HG03135 (cell line): ENCODE data around the gene HECW1.
"Not testable (repeated sequence)": the region's sequence is repeated elsewhere in the genome, so short reads cannot be mapped to it uniquely, and the experiment has no call there.

Source experiments
- ATAC-seq: cut with Tn5 transposase; IDR thresholded peaks from one replicate; pipeline ENCODE4 v1.9.1; 2021; ENCODE audit warnings: mild to moderate bottlenecking, moderate library complexity; ENCODE audit not compliant: unreplicated experiment

The HECW1 gene

DNA sequence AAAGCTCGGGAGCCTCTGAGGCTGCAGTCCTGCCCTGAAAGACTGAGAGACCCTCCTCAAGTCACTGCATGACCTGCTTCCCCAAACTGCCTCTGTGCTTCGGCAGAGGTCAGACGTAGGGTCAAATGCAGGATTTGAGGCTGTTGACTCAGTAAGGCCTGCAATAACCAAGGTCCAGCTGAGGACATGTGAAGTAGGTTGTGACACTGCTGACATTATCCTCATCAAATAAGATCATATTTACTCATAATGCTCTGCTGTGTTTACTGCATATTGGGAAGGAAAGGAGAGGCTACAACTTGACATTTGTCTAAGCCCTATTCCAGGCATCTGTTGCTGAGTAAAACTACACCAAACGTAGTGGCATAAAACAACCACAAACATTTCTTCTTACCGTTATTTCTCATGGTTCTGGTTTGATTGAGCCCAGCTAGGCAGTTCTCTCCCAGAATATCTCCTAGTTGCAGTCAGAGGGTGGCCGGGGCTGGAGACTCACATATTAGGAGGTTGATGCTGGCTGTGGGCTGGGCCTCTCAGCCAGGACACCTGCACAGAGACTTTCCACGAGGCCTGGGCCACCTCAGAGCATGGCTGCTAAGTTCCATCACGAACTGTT, 348.4 kb downstream of the HECW1 start:
- ATAC-seq, result no peak

DNA sequence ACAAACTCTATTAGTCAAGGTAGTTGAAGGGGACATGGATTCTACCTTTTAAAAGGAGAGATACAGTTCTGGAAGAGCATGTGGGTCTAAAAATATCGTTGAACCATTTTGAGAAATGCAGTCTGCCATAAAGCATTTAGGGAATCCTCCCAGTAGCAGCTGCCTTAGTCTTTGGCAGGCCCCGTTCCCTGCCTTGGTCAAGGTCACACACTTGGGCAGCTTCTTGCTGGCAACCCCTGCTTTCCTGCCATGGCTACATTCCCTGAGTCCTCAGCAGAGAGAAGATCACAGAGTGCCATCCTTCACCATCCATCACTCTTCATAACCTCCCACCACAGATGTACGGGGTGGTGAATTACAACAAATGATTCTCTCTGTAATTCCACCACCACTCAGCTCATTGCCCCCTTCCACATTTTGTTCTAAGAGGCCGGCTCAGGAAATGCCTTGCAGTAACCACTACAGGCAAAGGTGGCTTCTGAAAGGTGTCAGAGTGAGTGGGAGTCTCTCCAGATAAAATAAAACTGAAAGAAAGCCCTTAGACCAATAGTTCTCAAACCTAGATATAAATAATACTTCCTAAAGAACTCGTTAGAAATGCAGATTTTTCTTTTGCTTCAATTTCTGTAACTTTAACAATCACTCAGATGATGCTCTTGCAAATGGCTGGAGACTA, 349.0 kb downstream of the HECW1 start:
- no peak for ATAC-seq

- no peak for ATAC-seq
These were observed 350.4 kb downstream of the HECW1 start for GRCh38 chr7:43462836-43463235.

- no peak for ATAC-seq
These were observed 351.0 kb downstream of the HECW1 start for GRCh38 chr7:43463401-43463980.

- ATAC-seq, result no peak
These were observed 353.4 kb downstream of the HECW1 start for GRCh38 chr7:43465581-43466554.

- no peak for ATAC-seq
These were observed 355.0 kb downstream of the HECW1 start for GRCh38 chr7:43467406-43467805.

GRCh38 chr7:43467846-43468245, 355.4 kb downstream of the HECW1 start:
- no peak for ATAC-seq

GRCh38 chr7:43469051-43469450, 356.6 kb downstream of the HECW1 start:
- no peak for ATAC-seq

DNA sequence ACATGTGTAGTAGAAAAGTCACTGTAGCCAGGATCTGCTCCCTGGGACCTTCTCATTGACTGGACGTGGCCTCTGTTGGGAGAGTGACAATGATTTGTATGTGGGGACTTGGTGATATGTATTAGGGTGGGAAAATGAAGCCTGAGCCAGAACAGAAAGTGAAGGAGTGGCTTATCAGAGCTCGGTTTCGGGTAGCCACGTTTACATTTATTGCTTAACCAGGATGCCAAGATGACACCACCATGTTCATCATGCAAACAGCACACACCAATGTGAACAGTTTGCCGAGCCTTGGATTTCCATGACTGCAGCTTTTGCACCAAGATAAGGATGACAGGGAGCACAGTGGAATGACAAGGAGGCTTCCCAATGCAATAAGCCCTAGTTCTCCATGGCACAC, 357.7 kb downstream of the HECW1 start:
- ATAC-seq, result no peak

DNA sequence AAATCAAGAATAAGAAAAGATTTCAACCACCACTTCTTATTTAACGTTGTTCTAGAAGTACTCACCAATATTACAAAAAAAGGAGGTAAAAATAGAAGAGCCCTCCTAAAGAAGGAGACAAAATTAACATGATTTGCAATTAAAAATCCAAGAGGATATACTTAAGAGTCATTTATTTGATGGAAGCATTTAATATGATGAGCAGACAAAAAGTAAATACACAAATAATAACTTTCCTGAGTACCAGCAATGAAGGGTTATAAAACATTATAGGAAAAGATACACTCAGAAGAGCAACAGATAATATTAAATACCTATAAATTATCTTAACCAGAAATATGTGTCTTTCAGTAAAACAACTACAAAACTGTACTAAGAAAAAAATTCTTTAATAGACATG, 363.5 kb downstream of the HECW1 start:
- no peak for ATAC-seq

DNA sequence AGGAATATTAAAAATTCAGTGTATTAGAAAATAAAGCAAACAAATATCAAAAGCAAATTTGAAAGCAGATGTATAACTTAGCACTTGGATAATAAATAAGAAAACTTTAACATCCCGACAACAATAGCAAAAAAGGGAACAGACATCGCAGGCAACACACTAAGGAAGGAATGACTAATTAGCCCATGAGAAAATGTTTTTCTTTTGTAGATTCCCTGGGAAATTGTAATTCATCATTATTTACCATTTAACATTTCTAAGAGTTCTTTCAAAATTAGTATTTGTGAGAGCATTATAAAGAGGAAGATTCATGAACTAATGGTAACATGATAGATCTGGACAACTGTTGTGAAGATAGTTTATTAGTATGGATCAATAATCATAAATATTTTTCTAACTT, 364.4 kb downstream of the HECW1 start:
- ATAC-seq, result no peak

GRCh38 chr7:43479042-43479441, 366.6 kb downstream of the HECW1 start:
- ATAC-seq, result no peak

- no peak for ATAC-seq
These were observed 367.1 kb downstream of the HECW1 start for GRCh38 chr7:43479543-43479942.

DNA sequence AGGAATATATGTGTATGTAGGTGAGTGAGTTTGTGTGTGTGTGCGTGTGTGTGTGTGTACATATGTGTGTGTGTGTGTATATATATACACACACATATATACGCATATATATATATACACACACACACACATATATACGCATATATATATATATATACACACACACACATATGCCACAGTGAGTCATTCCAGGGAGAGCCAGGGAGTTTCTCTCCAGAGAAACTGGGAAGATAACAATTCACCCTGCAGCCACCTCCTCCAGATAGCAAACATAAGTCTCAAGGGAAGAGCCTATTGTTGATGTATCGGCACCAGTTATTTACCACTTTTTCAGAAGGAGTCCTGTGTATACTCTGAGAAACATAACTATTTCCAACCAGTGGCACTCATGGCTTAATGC, 368.1 kb downstream of the HECW1 start:
- no peak for ATAC-seq

- no peak for ATAC-seq
These were observed 369.6 kb downstream of the HECW1 start for GRCh38 chr7:43481902-43482678.

GRCh38 chr7:43482679-43483252, 370.3 kb downstream of the HECW1 start:
- ATAC-seq, result no peak

DNA sequence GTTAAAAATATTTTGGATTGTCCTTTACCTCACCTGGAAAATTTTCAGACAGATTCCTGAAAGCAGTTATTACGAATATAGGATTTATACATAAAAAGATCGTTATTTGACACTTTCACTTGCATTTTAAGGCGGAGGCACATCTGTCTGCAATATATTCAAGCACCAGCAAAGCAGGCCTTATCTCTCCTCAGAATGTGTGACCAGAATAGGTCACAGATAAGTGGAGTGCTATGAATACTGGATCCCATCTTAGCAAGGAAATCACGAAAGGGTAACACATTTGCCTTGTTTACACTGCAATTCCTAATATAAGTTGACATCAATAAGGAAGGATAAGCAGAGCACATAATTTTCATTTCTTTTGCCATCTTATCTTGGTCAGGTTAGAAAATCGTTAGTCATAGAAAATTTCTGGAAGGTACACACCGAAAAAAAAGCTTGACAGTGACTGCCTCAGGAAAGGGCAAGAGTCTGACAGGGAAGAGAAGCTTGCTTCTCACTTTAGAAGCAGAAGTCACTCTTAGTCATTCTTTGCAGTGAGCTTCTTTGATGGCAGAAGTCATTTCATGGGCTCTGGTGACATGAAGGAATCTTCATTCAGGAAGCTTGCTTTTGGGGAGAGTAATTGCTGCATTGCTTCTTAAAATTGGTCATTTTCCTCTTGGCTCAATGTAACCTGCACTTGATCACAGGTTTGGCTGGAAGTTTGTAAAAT, 372.4 kb downstream of the HECW1 start:
- ATAC-seq, result no peak

- ATAC-seq, result no peak
These were observed 373.1 kb downstream of the HECW1 start for GRCh38 chr7:43485580-43485979.

DNA sequence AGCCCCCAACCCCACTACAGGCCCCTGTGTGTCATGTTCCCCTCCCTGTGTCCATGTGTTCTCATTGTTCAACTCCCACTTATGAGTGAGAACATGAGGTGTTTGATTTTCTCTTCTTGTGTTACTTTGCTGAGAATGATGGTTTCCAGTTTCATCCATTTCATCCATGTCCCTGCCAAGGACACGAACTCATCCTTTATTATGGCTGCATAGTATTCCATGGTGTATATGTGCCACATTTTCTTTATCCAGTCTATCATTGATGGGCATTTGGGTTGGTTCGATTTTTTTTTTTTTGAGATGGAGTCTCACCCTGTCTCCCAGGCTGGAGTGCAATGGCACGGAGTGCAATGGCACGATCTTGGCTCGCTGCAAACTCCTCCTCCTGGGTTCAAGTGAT, 373.6 kb downstream of the HECW1 start:
- ATAC-seq, result not testable (repeated sequence)

DNA sequence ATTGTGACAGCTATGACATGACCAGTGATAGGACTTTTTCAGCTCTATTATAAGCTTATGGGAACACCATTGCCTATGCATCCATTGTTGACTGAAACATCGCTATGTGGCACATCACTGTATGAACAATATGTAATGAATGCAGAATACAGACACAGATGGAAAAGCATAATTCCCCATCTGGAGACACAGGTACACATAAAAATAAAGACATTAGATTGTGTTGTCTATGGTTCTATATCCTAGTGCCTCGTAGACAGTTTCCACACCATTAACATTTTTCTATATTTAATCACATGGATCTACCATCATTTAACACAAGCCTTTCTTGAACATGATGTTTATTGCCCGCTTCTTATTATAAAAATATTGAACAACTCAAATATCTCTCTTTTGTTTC, 374.2 kb downstream of the HECW1 start:
- no peak for ATAC-seq
